ENCODE measurements around the gene MIB2.

The MIB2 gene

DNA sequence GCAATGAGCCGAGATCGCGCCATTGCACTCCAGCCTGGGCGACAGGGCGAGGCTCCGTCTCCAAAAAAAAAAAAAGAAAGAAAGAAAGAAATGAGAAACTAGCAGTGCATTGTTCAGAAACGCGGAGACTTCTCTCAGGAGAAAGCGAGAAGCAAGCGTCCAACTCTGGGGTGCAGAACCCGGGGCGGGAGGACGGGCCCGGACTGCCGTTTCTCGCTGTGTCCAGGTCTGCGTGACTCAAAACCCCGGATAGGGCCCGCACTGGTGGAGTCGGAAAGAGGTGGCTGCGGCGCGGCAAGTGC, 395 bp upstream of the MIB2 start:
- DNase-seq: no peak

DNA sequence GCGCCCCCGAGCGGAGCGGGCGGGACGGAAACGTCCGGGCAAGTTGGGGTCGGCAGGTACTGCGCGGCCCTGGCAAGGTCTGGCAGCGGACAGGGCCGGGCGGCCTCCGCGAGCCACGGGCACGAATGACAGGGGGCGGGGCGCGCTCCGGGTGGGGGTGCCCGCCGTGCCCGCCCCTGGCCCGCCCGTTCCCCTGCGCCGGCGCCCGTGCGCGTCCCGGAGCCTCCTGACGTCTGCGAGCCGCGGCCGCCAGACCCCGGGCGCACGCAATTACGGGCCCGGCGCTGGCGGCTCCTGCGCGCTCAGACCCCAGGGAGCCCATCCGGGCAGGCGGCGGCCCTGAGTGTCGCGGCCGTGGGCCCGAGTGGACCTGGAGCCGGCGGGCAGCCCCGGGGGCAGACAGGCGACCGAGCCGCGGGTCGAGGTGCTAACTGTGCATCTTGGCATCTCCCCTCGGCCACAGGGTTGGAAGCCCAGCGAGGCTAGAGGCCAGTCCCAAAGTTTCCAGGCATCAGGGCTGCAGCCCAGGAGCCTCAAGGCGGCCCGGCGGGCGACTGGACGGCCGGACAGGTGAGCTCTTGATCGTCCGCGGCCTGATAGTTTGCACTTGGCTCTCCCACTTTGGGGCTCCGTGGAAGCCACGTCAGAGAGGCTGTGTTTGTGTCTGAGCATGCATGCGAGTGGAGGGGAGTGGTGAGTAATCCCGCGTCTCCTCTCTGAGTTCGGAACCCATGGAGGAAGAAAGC, 918 bp downstream of the MIB2 start:
- DNase-seq: peak; percentile 37

DNA sequence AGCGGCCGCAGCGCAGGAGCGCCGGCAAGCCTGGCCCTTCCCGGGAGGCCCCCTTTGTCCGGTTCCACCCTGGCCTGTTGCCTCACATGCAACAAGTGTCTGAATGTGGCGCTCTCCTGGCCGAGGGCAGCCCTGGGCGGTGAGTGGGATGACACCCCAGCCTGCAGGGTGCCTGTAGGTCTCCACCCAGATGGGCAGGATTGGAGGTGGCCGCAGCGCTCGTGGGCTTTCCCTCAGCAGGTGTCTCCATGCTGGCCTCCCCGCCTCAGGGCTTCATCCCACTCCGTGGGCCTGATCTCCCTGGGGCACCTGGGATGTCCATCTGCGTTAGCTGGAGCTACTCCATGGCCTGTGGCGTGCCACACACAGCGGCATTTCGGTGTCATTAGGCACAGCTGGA, 1.5 kb downstream of the MIB2 start:
- no peak for DNase-seq

DNA sequence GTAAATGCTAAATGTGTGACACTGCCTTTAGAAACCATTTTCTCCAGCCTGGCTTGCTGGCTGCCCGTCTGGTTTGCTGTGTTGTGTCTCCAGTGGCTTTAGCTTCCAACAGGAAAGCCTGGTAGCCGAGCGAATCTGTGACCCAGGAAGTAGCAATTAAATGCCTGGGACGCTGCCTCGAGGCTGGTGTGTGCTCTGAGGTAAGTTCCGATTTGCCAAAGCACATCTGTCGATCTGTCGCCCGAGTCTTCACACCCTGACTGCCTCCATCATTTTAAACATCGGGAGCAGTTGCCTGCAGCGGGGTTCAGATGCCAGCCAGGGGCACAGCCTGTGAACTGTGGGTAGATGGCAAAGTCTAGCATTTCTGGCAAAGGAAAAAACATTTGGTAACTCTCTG, 2.2 kb downstream of the MIB2 start:
- no peak for DNase-seq

DNA sequence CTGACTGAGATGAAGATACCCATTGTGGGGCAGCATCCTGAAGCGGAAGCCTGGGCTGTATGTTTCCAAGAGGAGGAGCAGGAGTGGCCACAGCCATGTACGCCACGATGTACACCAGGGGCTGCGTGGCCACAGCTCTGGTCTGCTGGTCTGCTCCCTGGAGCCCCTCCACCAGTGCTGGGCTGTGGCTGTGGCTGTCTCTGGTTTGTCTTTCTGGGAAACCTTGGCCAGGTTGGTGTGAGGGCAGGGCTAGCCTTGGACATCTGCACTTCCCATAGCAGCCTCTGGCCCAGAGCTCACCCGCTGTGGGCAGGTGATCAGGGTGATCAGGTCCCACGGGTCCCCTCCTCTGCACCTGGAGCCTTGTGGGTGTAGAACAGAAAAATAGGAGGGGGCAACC, 2.6 kb downstream of the MIB2 start:
- no peak for DNase-seq

DNA sequence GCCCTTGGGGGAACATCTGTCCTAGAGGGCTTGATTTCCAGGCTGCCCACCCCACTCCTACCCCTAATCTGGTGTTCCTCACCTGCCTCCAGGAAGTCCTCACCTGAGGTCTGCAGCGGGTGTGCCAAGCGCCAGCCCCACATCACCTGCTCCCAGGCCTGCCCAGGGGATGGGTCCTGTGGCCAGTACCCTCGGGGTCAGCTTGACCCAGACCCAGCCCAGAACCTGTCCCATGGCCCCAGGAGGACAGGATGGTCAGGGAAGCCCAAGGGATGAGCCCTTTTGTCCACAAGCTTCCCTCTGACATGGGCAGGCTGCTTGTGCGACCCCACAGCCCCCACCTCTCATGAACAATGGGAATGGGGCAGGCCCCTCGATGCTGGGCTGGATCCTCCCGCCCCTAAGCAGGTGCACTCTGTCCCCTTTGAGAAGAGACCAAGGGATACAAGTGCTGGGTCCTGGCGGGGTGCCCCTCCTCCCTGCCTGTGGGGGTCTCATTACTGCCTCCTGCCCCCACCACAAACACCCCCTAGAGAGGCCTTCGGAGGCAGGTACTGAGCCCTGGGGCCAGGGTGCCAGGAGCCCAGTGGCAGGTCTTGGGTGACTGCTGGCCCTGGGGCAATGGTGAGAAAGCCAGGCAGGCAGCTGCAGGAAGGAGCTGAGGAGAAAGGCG, 3.2 kb downstream of the MIB2 start:
- no peak for DNase-seq

DNA sequence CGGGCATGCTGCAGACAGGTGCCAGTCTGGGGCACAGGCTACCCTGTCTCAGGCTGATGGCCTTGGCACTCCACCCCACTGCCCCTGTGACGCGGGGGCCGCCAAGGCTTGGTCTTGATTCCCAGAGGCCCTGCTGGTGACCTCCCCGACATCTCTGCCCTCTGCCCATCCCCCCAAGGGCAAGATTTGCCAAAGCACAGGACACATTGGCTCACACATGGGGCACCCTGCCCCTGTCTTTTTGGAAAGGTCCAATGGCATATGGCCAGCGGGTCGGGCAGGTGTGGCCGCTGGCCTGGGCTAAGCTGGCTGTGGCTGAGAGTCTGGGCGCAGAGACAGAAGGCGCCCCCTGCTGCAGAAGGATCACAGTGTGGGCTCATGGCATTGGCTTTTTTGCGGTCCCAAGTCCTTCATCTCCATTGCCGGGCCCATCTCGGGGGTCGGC, 4.6 kb downstream of the MIB2 start:
- no peak for DNase-seq

DNA sequence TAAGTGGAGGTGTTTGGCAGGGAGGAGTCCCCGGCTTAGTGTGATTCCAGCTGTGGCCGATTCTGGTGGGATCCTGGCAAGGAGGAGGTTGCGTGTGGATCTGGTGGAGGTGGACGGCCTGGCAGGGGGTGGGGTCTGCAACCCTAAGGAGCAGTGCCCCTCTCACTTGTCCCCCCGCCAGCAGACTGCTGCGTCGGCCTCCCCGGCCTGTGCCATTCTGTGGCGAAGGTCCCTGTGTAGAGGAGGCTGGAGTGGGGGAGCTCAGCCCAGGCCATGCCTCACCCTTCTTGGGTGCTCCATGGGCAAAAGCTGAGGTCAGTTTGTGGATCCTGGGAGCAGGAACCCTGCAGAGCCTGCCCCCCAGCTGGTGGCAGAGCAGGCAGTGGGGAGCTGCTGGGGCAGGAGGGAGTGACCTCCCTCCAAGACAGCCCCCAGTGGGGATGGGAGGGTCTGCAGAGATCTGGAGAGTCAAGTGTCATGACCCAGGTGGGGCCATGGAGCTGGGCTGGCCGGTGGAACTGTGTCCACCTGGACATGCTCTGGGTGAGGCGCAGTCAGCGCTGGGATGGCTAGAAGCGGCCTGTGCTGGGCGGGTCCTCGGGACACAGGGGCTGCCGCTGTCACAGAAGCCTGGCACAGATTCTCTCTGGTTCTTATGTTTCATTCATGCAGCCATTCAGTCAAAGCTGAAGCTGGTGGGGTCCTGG, 5.3 kb downstream of the MIB2 start:
- no peak for DNase-seq

DNA sequence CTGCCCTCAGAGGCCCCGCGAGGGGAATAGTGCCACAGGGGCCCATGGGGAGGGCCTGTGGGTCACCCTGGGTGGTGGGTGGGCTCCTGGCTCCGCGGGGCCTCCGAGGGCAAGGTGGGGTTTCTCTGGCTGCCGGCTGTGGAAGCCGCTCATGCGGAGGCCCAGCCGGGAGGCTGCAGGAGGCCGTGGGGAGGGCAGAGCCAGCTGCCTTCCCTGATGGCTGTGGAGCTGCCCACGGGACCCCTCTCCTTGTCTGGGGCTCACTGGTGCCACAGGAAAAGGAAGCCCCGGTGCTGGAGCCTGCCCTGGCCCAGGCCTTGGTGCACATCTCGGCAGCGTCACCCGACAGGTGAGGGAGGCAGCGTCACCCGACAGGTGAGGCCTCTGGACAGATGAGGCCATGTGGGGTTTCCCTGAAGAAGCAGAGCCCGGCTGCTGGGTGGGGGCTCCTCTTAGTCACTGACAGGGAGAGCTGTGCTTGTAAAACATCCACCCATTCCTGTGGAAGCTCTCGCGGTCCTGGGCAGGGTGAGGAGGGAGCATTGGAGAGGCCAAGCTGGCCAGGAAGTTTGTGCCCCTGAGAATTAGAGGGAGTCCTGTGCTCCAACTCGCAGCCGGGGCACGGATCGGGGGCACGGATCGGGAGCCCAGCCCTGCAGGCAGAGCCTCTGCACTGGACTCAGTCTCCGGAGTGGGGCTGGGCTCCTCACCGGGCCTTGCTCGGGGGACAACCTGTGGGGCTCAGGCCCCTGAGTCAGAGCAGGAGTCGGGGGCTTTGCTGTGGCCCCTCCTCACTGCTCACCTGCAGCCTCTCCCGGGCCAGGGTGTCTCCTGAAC, 6.1 kb downstream of the MIB2 start:
- no peak for DNase-seq

DNA sequence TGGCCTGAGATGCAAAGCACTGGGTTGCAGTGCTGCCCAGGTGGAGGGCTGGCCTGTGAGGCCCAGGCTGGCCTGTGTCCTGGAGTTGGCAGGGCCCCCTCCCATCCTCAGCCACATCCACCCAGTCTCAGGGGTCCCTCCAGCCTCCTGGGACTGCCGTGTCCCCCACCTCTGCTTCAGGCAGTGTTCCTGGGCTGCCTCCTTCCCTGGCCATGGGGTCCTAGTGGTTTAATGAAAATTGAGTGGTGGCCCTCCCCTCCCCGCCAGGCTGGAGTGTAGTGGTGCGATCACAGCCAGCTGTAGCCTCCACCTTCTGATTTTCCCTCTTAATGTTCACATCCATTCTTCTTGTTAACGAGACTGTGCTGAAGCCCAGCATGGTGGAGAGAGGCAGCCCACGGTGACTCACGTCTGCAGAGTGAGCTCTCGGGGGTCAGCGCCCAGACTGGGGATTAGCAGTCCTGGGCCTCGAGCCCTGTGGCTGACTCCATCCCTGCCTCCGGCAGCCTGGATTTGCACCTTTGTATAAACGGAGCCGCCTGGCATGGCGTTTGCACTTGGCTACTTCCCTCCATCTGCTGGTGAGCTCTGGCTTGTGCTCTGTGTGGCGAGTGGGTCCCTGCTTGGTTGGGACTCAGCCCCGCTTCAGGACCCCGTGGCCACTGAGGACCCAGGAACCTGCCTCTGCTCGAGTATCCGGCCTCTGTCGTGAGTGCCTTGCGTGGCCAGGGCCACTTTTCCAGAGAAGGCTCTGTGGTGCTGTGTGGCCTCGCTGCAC, 6.9 kb downstream of the MIB2 start:
- no peak for DNase-seq

DNA sequence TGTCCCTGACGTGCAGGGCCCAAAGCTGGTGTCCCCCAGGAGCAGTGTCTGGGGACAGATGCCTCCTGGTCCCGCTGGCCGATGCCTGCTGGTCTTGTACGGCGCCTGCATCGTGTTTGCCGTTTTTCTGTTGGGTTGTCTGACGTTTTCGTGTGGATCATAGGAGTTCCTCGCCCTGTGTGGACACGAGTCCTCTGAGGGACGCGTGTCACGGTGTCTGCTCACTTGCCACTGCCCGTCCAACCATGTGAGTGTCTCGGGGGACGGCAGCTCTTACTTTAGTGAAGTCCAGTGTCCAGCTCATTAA, 7.4 kb downstream of the MIB2 start:
- no peak for DNase-seq

DNA sequence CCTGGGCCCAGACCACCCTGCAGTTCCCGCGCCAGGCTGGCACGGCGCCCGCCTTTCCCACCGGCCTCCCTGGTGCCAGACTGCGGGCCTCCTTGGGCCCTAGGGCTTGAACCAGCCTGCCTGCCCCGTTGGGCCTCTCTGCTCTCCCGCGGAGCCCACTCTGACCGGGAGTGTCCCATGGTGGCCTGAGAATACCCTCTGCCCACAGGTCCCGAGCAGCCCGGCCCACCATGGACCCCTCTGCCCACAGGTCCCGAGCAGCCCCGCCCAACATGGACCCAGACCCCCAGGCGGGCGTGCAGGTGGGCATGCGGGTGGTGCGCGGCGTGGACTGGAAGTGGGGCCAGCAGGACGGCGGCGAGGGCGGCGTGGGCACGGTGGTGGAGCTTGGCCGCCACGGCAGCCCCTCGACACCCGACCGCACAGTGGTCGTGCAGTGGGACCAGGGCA, 7.9 kb downstream of the MIB2 start:
- no peak for DNase-seq

DNA sequence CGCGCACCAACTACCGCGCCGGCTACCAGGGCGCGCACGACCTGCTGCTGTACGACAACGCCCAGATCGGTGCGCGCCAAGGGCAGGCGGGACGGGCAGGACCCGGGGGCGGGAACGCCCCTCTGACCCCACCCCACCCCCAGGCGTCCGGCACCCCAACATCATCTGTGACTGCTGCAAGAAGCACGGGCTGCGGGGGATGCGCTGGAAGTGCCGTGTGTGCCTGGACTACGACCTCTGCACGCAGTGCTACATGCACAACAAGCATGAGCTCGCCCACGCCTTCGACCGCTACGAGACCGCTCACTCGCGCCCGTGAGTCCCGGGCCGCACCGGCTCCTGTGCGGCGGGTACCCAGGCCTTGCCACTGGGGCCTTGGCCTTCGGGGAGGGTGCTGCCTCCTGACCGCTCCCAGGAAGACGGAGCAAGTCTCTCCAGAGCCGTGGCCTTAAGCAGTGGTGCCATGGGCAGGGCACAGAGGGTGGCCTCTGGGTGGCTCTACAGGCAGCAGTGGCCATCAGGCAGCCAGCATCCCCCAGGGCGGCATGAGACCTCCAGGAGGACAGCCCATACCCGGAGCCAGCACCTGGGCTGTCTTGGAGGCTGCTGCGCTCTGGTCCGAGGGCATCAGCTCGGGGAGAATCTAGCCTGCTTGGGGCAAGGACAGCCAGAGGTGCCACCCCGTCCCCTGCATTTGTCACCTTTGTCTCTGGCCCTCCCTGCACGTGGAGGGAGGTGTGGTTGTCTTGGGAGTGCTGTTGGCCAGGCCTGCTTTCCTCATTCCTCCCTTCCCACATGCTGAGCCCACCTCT, 8.5 kb downstream of the MIB2 start:
- no peak for DNase-seq

DNA sequence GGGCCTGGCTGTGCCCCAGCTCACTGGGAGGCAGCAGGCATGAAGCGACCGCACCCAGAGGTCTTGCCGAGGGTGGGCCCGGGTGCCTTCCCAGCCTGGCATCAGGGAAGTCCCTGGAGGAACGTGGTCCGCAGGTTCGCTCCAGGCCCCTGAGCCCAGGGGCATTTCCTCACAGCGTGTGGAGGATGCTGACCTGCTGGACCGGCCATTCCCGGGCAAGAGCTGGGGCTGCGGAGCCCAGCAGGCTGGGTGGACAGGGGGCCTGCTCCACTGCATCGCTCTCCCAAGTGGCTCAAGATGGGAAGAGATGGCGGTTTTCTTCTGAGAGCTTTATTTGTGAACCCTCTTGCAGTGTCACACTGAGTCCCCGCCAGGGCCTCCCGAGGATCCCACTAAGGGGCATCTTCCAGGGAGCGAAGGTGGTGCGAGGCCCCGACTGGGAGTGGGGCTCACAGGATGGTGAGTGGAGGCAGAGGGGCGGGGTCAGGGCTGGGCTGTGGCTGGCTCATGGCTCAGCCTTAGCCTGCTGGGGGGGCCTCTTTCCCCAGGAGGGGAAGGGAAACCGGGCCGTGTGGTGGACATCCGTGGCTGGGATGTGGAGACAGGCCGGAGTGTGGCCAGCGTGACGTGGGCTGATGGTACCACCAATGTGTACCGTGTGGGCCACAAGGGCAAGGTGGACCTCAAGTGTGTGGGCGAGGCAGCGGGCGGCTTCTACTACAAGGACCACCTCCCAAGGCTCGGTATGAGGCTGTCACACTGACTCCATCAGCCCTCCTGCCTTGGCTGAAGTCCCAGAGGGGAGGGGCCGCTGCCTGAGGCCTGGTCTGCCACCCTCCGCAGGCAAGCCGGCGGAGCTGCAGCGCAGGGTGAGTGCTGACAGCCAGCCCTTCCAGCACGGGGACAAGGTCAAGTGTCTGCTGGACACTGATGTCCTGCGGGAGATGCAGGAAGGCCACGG, 9.4 kb downstream of the MIB2 start:
- DNase-seq: no peak

DNA sequence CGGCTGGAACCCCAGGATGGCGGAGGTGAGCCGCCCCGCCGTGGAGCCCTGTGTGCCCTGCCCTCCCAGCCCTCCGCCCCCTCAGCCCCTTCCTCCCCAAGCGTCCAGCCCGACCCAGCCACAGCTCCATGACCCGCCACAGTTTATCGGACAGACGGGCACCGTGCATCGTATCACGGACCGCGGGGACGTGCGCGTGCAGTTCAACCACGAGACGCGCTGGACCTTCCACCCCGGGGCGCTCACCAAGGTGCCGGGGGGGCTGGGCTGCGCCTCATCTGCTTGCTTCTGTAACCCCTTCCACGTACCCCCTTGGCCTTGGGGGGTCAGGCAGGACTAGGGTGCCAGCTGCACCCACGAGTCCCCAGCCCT, 10.1 kb downstream of the MIB2 start:
- DNase-seq: no peak

DNA sequence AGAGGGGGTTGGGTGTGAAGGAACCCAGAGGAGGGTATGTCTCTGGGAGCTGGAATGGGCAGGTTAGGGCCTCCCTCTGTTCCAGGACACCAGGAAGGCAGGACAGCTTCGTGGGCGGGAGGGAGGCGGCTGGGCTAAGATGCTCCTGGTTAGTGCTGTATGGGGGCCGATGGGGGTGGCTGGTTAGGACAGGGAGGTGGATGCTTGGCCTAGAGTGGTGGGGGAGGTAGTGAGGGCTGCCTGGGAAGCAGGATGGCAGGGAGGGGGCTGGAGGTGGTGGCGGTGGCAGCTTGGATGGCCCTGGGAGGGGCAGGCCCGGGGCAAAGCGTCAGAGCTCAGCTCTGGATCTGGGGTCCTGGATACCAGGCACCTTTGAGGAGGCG, 10.5 kb downstream of the MIB2 start:
- no peak for DNase-seq

DNA sequence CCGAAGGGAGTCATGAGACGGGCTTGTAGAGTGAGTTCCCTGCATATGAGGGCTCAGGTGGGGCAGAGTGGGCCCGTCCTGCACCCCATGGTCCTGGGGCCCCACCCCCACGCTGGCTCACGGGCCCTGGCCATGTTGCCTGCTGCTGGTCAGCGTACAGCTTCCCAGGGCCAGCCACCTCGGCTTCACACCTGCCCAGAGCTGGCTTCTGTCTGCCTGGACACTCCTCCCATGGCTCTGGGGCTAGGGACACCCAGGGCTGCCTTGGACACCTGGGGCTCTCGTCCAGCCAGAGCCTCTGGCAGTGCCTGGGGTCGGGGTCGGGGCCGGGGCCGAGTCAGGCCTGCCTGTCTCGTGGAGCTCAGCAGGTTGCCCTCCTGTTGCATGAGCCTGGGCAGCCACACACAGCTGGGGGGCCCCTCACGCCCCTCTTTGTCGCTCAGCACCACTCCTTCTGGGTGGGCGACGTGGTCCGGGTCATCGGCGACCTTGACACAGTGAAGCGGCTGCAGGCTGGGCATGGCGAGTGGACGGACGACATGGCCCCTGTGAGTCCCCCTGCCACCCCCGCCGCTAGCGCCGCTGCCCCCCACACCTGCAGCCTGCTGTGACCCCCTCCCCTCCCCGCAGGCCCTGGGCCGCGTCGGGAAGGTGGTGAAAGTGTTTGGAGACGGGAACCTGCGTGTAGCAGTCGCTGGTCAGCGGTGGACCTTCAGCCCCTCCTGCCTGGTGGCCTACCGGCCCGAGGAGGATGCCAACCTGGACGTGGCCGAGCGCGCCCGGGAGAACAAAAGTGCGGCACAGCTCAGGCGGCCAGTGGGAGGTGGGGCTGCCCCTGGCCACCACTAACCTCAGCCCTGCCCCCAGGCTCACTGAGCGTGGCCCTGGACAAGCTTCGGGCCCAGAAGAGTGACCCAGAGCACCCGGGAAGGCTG, 11.2 kb downstream of the MIB2 start:
- no peak for DNase-seq

DNA sequence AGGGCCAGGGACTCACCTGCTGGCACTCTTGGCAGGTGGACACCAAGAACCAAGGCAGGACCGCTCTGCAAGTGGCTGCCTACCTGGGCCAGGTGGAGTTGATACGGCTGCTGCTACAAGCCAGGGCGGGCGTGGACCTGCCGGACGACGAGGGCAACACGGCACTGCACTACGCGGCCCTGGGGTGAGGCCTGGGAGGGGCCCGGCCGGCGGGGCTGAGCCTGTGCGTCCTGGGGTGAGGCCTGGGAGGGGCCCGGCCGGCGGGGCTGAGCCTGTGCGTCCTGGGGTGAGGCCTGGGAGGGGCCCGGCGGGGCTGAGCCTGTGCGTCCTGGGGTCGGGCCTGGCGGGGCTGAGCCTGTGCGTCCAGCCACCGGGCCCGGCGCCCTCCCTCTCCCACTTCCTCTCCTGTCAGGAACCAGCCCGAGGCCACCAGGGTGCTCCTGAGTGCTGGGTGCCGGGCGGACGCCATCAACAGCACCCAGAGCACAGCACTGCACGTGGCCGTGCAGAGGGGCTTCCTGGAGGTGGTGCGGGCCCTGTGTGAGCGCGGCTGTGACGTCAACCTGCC, 12.0 kb downstream of the MIB2 start:
- no peak for DNase-seq

All from effector CD8-positive, alpha-beta T cell (primary cell).